Gastroesophageal sphincter (tissue), 4 donors: ENCODE results near the gene MACROH2A1. TPM values are rescaled to one million over a fixed set of nuclear protein-coding genes. Genes with fewer than 3 reads are reported as not detected.

ENCODE experiments used
- ATAC-seq: fragments of 150-250 bp; one replicate; pipeline ENCODE4 v1.9.1; 2016; ENCODE audit warnings: mild to moderate bottlenecking, moderate library complexity
- H3K27ac ChIP-seq, 4 donors: fragments of 200-600 bp; sonication (generic) in 3 of 4; 1 replicate in 3 of 4; 2 replicates in 1 of 4; pipeline ENCODE4 v1.5.1; 2016 to 2019
- H3K27me3 ChIP-seq: fragments of 200-600 bp; sonication (generic); one replicate; pipeline ENCODE4 v1.5.1; 2019
- H3K36me3 ChIP-seq, 2 donors: fragments of 200-600 bp; sonication (generic); one replicate each; pipeline ENCODE4 v1.5.1; 2019; ENCODE audit warnings: control low read depth in 1 of 2
- H3K4me1 ChIP-seq, 3 donors: fragments of 200-600 bp; sonication (generic); 1 replicate in 2 of 3; 2 replicates in 1 of 3; pipeline ENCODE4 v1.5.1; 2016 to 2019; ENCODE audit warnings: control low read depth in 2 of 3
- H3K4me3 ChIP-seq, 2 donors: fragments of 200-600 bp; sonication (generic); one replicate each; pipeline ENCODE4 v1.5.1; 2019; ENCODE audit warnings: mild to moderate bottlenecking in 1 of 2, moderate library complexity in 1 of 2
- H3K9me3 ChIP-seq, 3 donors: fragments of 200-600 bp; sonication (generic); one replicate each; pipeline ENCODE4 v1.5.1; 2017 to 2019; ENCODE audit warnings: control low read depth in 2 of 3
- EP300 ChIP-seq: sonication (generic); formaldehyde crosslinking; IDR thresholded peaks from one replicate; pipeline ENCODE4 v1.6.1; 2017; ENCODE audit warnings: antibody characterized with exemption, mild to moderate bottlenecking
- POLR2A ChIP-seq, 2 donors: fragments of 450-650 bp; IDR thresholded peaks; one replicate each; pipeline ENCODE4 v1.6.1; 2017; ENCODE audit warnings: antibody characterized with exemption in 2 of 2, mild to moderate bottlenecking in 2 of 2, moderate library complexity in 1 of 2
- POLR2AphosphoS5 ChIP-seq: sonication (generic); formaldehyde crosslinking; IDR thresholded peaks from one replicate; pipeline ENCODE4 v1.6.1; 2017; ENCODE audit warnings: antibody characterized with exemption
- WGBS, 2 donors: methylation state at CpG; one replicate each; pipeline ENCODE4 v1.1.5; 2018; ENCODE audit warnings: low coverage in 1 of 2; 5-methylcytosine and 5-hydroxymethylcytosine counted together
- total RNA-seq, 4 donors: library from RNA; depleted of rRNA; stranded (reverse); fragments of >200 nt; gene quantifications; one replicate each; pipeline ENCODE4 v1.1.0, GENCODE V29; 2016
- TF ChIP-seq, protein P1 (sequence below), 4 experiments: fragments of 200-600 bp in 2 of 4; fragments of 450-650 bp in 2 of 4; sonication (generic) in 1 of 4; IDR thresholded peaks; one replicate each; pipeline ENCODE4 v1.5.1; 2017 to 2019; ENCODE audit warnings: antibody characterized with exemption in 4 of 4, mild to moderate bottlenecking in 2 of 4, moderate library complexity in 2 of 4

The MACROH2A1 gene
- total RNA-seq, 4 donors from 2014 or later = 163 to 180 (median 177) TPM

DNA sequence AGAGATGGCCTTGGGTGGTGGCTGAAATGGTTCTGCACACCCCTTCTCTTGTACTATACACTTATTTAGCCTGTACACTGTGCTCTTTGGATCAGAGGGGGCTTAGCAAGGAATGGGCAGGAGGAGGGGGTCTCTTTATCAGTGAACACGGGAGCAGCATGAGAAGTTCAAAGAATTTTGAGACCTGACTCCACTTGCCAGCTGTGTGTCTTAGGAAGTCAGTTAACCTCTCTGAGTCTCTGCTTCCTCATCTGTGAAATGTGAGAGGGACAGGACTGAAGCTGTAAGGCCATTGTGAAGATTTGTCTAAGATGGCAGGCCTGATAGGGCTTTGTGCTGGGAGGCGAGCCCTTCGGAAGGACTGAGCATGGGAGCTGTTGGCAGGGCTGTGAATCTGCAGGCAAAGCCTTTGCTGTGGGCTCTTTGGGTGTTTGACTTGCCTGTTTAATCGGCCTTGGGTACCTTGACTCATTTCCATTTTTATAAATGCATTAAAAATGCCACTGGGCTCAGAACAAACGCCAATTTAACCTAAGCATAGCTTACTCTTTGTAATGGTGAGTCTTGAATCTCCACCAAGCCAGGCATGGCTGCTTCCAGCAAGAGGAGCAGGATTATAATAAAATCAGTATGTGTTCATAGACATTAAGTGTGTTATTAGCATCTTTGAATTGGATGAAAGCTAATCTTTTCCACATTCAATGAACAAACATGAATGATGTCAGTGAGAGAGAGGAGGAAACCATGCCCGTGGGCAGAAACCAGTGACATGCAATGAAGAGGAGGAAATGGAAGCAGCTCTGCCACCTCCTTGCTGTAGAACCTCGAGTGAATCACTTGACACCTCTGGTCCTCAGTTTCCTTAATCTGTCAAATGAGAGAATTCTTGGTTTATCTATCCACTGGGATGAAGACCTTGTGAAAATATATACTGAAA, 89.4 kb downstream of the MACROH2A1 start:
- Histone ChIP-seq H3K27me3 (no peaks in the 10 kb centered on the region), H3K9me3 (no peaks in the 10 kb centered on the region), H3K36me3 (no peaks in the 10 kb centered on the region), H3K27ac (no peak overlapping the region), H3K4me1 (peaks cover 0 to 9% (median 0%) of the 10 kb centered on the region in 3 donors), H3K4me3 (no peak overlapping the region)
- TF ChIP-seq POLR2A (IDR thresholded peaks at IDR 0.05) (no peak), EP300 (no peak), POLR2AphosphoS5 (no peak)
- TF ChIP-seq, protein P1, sequence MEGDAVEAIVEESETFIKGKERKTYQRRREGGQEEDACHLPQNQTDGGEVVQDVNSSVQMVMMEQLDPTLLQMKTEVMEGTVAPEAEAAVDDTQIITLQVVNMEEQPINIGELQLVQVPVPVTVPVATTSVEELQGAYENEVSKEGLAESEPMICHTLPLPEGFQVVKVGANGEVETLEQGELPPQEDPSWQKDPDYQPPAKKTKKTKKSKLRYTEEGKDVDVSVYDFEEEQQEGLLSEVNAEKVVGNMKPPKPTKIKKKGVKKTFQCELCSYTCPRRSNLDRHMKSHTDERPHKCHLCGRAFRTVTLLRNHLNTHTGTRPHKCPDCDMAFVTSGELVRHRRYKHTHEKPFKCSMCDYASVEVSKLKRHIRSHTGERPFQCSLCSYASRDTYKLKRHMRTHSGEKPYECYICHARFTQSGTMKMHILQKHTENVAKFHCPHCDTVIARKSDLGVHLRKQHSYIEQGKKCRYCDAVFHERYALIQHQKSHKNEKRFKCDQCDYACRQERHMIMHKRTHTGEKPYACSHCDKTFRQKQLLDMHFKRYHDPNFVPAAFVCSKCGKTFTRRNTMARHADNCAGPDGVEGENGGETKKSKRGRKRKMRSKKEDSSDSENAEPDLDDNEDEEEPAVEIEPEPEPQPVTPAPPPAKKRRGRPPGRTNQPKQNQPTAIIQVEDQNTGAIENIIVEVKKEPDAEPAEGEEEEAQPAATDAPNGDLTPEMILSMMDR (IDR thresholded peaks at IDR 0.05) = no peak
- 60 to 71% methylated on average over 4 to 5 of the region's 7 CpGs for WGBS, 2 donors
- ATAC-seq = no peak

DNA sequence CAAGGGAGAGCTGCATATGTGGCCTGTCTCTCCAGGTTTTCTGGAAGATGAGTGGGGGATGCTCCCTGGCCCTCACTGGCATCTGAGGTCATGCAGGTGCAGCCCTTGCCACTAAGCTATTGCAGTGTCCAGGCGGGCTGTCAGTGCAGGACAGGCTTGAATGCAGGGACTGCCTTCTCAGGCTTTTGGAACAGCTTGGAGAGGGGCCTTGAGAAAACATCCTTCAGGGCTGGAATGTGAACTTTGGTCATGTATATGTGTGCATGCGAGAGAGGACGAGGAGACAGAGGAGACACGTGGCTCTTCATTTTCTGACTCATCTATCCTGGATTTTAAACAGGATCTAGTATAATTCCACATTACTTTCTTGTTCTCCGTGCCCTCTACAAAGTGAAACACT, 90.3 kb downstream of the MACROH2A1 start:
- ATAC-seq = no peak
- Histone ChIP-seq H3K4me3 (no peak overlapping the region), H3K27ac (no peak overlapping the region), H3K4me1 (peaks cover 0 to 9% (median 0%) of the 10 kb centered on the region in 3 donors), H3K9me3 (no peaks in the 10 kb centered on the region), H3K27me3 (no peaks in the 10 kb centered on the region), H3K36me3 (no peaks in the 10 kb centered on the region)
- TF ChIP-seq POLR2AphosphoS5 = no peak
- TF ChIP-seq EP300 = no peak
- TF ChIP-seq POLR2A (IDR thresholded peaks at IDR 0.05) = no peak
- TF ChIP-seq, protein P1 (IDR thresholded peaks at IDR 0.05) = no peak
- 43 to 50% methylated on average over 4 to 5 of the region's 5 CpGs for WGBS, 2 donors

DNA sequence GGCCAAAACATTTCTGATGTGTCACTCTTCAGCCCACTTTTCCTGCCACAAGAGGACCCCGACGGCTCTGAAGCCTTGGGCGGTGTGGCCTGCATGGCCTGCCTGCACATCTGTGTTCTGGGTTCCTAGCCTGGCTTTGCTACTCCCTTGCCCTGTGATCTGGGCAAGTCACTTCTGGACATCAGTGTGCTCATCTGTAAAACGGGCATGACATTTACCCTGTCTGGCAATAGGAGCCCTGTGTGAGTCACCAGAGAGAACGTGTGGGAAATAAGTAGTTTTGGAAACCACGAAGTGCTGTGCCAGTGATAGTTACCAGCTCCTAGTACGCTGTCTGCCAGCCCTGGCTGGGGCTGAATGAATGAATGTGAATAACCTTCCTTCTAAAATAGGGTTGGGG, 90.8 kb downstream of the MACROH2A1 start:
- ATAC-seq = no peak
- Histone ChIP-seq H3K36me3 (no peaks in the 10 kb centered on the region), H3K27me3 (no peaks in the 10 kb centered on the region), H3K27ac (no peak overlapping the region), H3K4me1 (peaks cover 0 to 9% (median 0%) of the 10 kb centered on the region in 3 donors), H3K9me3 (no peaks in the 10 kb centered on the region), H3K4me3 (no peak overlapping the region)
- no peak for TF ChIP-seq EP300
- TF ChIP-seq, protein P1 (IDR thresholded peaks at IDR 0.05) = no peak
- TF ChIP-seq POLR2A (IDR thresholded peaks at IDR 0.05) = no peak
- no peak for TF ChIP-seq POLR2AphosphoS5
- WGBS, 2 donors = 95 to 100% methylated on average over 3 to 4 of the region's 7 CpGs

DNA sequence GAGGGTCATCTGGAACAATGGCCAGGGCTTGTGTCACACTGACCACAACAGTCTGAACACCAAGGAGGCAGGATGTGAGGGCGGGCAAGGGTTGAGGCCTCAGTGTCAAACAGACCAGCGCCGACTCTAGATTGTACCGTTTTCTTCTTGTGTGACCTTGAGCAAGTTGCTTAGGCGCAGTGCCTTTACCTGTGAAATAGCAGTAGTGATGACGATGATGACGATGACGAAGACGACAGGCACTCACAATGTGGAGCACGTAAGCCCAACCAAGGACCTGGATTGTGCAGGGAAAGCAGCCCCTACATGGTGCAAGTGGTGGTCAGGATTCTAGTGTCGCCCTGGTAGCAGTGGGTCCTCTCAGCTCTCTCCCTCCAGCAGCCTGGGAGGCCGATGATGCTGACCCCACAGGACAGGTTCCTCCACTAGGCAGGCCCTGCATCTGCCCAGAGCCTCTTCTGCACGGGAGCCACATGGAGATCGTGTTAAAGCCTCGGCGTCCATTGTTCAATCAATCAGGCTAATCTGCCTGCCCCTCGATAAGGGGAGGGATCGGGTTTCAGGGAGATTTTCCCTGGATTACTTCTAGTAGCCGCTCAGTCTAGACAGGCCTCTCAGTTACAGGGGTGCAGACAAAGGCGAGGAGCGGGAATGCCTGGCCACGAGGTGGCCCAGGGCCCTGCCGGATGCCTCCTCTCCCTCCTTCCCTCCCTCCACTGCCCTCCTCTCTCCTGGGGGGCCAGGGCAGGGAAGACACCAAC, 91.7 kb downstream of the MACROH2A1 start:
- no peak for TF ChIP-seq POLR2A (IDR thresholded peaks at IDR 0.05)
- TF ChIP-seq, protein P1 (IDR thresholded peaks at IDR 0.05) = no peak
- no peak for TF ChIP-seq EP300
- TF ChIP-seq POLR2AphosphoS5 = no peak
- Histone ChIP-seq H3K4me3 (no peak overlapping the region), H3K27ac (no peak overlapping the region), H3K4me1 (peaks cover 0 to 9% (median 0%) of the 10 kb centered on the region in 3 donors), H3K36me3 (no peaks in the 10 kb centered on the region), H3K27me3 (no peaks in the 10 kb centered on the region), H3K9me3 (no peaks in the 10 kb centered on the region)
- no peak for ATAC-seq
- WGBS, 2 donors = 87 to 91% methylated on average over 4 to 17 of the region's 23 CpGs
